ENCODE measurements around the gene DLD. TPM values are rescaled to one million over a fixed set of nuclear protein-coding genes. Genes with fewer than 3 reads are reported as not detected.

Gene DLD
- total and polyA plus RNA-seq, 2 of the 8 experiments (the other 6 are each of a cell fraction or from before 2014, with no cell fraction given): 63.7 to 88.5 TPM

DNA sequence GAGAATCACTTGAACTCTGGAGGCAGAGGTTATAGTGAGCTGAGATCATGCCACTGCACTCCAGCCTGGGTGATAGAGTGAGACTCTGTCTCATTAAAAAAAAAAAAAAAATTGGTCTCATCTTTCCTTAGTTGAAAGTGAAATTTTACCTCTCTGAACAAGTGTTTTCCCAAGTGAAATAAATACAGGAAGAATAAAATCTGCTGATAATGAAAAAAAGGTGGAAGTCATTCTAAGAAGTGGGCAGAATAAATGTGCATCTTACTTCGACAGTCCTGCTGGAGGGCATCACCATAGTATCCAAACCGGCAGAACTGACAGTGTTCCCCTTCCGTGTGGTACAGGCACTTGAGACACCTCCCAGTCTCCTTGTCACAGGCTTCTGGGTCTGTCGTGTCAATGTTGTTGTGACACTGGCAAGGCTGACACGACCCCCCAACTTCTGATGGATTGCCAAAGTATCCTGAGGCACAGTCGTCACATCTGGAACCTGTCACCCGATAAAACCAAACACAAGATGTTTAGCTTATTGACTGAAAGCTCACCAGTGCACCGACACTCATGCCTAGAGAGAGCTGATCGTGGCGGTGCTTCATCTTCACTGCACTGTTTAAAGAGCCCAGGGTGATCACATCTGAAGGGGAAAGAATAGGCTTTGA lies 62.4 kb downstream of the DLD start:
- no peak overlapping the region for H2AK5ac ChIP-seq (ENCODE audit: low read depth, low read length)
- no peak for DNase-seq (ENCODE audit: low read depth in 1 of 2, low spot score in 2 of 2)
- no peak overlapping the region for H3K9ac ChIP-seq (replicated peaks in 1 of 4; ENCODE audit: extremely low read depth in 1 of 4, low read depth in 3 of 4, low read length in 3 of 4)
- no peak overlapping the region for H4K5ac ChIP-seq (ENCODE audit: insufficient read length, low read depth, low read length)
- peak overlapping the region; percentile 50; the same call in 1 of the 2 replicates for H2BK5ac ChIP-seq (ENCODE audit: low read depth, low read length)
- no peak overlapping the region for H3K4ac ChIP-seq (replicated peaks; ENCODE audit: insufficient read length, low read depth, low read length)
- no peaks in the 10 kb centered on the region for H4K20me1 ChIP-seq (replicated peaks in 1 of 2; ENCODE audit: control insufficient read depth in 1 of 2, insufficient read depth in 2 of 2, low read length in 2 of 2)
- WGBS, 2 experiments (ENCODE audit: extremely low coverage in 1 of 2, insufficient coverage in 1 of 2, insufficient read length in 1 of 2, insufficient replicate concordance in 2 of 2, low coverage in 1 of 2, low lambda C conversion rate in 2 of 2, missing lambda C conversion rate in 1 of 2): 90% methylated on average over 10 of the region's 10 CpGs; no CpG with 5 or more reads in 1 of the 2 experiments
- H2BK120ac ChIP-seq (replicated peaks; ENCODE audit: low read depth, low read length): no peak overlapping the region
- H3K4me1 ChIP-seq (replicated peaks in 1 of 4; ENCODE audit: control insufficient read depth in 3 of 4, insufficient read depth in 4 of 4, low read length in 3 of 4): peaks cover 3 to 17% (median 10%) of the 10 kb centered on the region in 4 experiments; a peak in 6 of 7 replicates
- TF ChIP-seq TAF7 (optimal IDR thresholded peaks at IDR 0.05; ENCODE audit: borderline replicate concordance, low read depth, low read length) (no peak), SAP30 (IDR thresholded peaks at IDR 0.05; ENCODE audit: insufficient read depth, insufficient replicate concordance, low read length) (no peak), SIRT6 (IDR thresholded peaks at IDR 0.05; ENCODE audit: low read length) (no peak)
- no peak overlapping the region for H3K23ac ChIP-seq (ENCODE audit: insufficient read length)
- peak overlapping the region; percentile 48; the same call in 1 of the 2 replicates for H3K18ac ChIP-seq (ENCODE audit: extremely low read depth, low read length)
- H4K8ac ChIP-seq (ENCODE audit: extremely low read depth, insufficient read depth, low read length): no peak overlapping the region
- ChIA-PET POLR2A (ENCODE audit: partially characterized antibody) (interaction anchor here (1.1 to 5.0 kb wide), 4 partner anchors 10 to 51 kb away, joined by 3 to 36 read pairs (median 4); no protein-coding TSS in a partner anchor), CTCF (ENCODE audit: partially characterized antibody) (interaction anchor here (0.6 to 1.7 kb wide), 10 partner anchors 31 to 1693 kb away, joined by 3 to 5 read pairs (median 4); partner anchors contain the start of gene LAMB1)
- H3K4me3 ChIP-seq (ENCODE audit: extremely low read depth in 1 of 4, insufficient read depth in 2 of 4, low read depth in 3 of 4, low read length in 4 of 4): no peak overlapping the region
- H3K4me2 ChIP-seq (ENCODE audit: insufficient read depth in 1 of 2, low read depth in 2 of 2, low read length in 2 of 2): peak overlapping the region in 1 of 2 experiments; percentile 24; a peak in 2 of 4 replicates
- no peak for FAIRE-seq
- peak overlapping the region; percentile 64; the same call in 1 of the 2 replicates for H2BK20ac ChIP-seq (ENCODE audit: low read length)
- no peaks in the 10 kb centered on the region for H3K79me1 ChIP-seq (ENCODE audit: low read depth, low read length)
- no peak overlapping the region for H2AFZ ChIP-seq (ENCODE audit: low read length)
- H3K14ac ChIP-seq (ENCODE audit: insufficient read length): no peak overlapping the region
- peak overlapping the region; percentile 51; the same call in 1 of the 2 replicates for H2BK15ac ChIP-seq (ENCODE audit: low read length)
- H3K79me2 ChIP-seq (ENCODE audit: control insufficient read depth in 1 of 2, insufficient read depth in 2 of 2, low read length in 2 of 2): no peaks in the 10 kb centered on the region
- H3K56ac ChIP-seq (replicated peaks; ENCODE audit: insufficient read length, low read depth, low read length): no peak overlapping the region
- H3K9me3 ChIP-seq (ENCODE audit: insufficient read depth in 2 of 2, low read depth in 1 of 2, low read length in 1 of 2): no peaks in the 10 kb centered on the region
- H2BK12ac ChIP-seq (ENCODE audit: low read depth, low read length): peak overlapping the region; percentile 82; the same call in 1 of the 2 replicates
- no peak overlapping the region for H3K27ac ChIP-seq (ENCODE audit: low read depth, low read length)
- no peak overlapping the region for H4K91ac ChIP-seq (replicated peaks; ENCODE audit: insufficient read length, low read length)
- H3K36me3 ChIP-seq (ENCODE audit: control insufficient read depth in 2 of 4, insufficient read depth in 4 of 4, low read length in 3 of 4): peaks cover 3 to 50% (median 9%) of the 10 kb centered on the region in 4 experiments; a peak in 5 of 8 replicates
- no peaks in the 10 kb centered on the region; the same call in 1 of the 2 replicates for H3K23me2 ChIP-seq (ENCODE audit: low read depth, low read length)
- H3K27me3 ChIP-seq (replicated peaks in 1 of 4; ENCODE audit: control insufficient read depth in 3 of 4, extremely low read depth in 1 of 4, insufficient read depth in 3 of 4, low read length in 3 of 4): no peaks in the 10 kb centered on the region

Data from H1 (cell line).